Measurements from ENCODE around the gene PRRT4. TPM values are rescaled to one million over a fixed set of nuclear protein-coding genes. Genes with fewer than 3 reads are reported as not detected.

The PRRT4 gene
- total and polyA plus RNA-seq, 2 experiments from 2014 or later, result 0.55 to 0.56 TPM

DNA sequence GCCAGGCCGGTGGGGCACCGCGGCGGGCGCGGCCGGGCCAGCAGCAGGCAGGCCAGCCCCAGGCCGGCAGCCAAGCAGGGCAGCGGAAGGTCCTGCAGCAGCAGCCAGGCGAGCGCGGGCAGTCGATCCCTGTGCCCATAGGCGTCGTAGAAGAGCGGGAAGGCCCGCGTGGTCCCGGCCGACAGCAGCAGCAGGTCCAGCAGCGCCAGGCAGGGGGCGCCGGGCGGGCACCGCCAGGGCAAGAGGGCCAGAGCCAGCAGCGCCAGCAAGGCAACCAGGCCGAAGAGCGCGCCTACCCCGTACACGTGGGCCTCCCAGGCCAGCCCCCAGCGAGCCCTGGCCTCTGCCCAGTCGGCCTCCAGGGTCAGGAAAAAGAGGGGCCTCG, 9.3 kb downstream of the PRRT4 start (continued):
- TF ChIP-seq POLR2AphosphoS5 (IDR thresholded peaks at IDR 0.05; ENCODE audit: low read depth), result no peak
- no peak for TF ChIP-seq NANOG (IDR thresholded peaks at IDR 0.05; ENCODE audit: borderline replicate concordance)
- no peak for TF ChIP-seq EZH2 (IDR thresholded peaks at IDR 0.05; ENCODE audit: low read depth, unreplicated experiment)
- no peak for TF ChIP-seq STAT1 (IDR thresholded peaks at IDR 0.05; ENCODE audit: unreplicated experiment)
- no peak for TF ChIP-seq ZNF331 (CRISPR knock-in tag; IDR thresholded peaks at IDR 0.05; ENCODE audit: low read depth)

DNA sequence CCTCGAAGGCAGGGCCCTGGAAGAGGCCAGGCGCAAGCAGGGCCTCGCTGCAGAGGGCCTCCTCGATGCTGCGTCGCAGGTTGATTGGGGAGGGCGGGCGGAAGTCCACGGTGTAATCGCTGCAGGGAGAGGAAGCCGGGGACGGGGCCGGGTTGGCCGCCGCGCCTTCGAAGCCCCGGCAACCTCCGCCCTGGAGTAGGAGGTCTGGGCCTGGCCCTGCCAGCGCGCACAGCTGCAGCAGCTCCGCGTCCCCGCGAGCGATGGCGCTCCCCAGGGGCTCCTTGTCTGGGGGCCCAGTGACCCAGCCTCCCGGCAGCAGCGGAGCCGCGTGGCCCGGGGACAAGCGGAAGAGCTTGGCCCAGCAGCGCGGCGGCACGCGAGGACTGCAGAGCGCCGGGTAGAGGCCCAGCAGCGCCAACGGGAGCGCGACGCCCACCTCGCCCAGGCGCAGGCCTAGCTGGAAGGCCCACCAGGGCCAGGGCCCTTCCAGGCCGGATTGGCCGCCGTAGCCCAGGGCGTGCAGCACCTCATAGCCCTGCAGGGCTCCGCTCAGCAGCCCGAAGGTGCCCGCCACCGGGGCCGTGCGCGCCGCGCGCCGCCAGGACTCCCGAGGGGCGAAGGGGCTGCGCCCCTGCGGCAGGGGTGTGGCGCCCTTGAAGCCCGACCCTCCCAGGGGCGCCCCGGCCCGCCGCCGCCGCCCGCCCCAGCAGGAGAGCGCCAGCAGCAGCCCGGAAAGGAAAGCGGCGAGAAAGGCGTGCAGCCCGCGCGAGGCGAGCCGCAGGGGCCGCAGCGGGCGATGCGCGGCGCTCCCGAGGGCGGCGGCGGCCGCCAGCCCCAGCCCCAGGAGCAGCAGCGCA, 10.0 kb downstream of the PRRT4 start:
- Histone ChIP-seq H3K4me1 (ENCODE audit: insufficient read depth) (peaks cover 4% of the 10 kb centered on the region; the same call in 1 of the 2 replicates), H3K4me3 (peak overlapping the region; percentile 46; the same call in 1 of the 2 replicates), H3F3A (replicated peaks; ENCODE audit: low read depth) (no peaks in the 10 kb centered on the region), H3K27me3 (ENCODE audit: insufficient read depth) (peaks cover 84% of the 10 kb centered on the region), H3K79me2 (replicated peaks; ENCODE audit: insufficient read depth) (no peaks in the 10 kb centered on the region), H3K9me2 (ENCODE audit: insufficient read depth) (no peaks in the 10 kb centered on the region), H3K36me3 (ENCODE audit: insufficient read depth) (no peaks in the 10 kb centered on the region), H3K4me2 (peak overlapping the region; percentile 55; the same call in 1 of the 2 replicates), H4K20me1 (replicated peaks; ENCODE audit: insufficient read depth) (no peaks in the 10 kb centered on the region), H2AFZ (peak overlapping the region; percentile 97), H3K27ac (ENCODE audit: low read depth) (no peak overlapping the region)
- peak; percentile 65 for DNase-seq (ENCODE audit: low spot score)
- Mint-ChIP-seq H3K27me3 (ENCODE audit: insufficient read depth, low read depth, poor library complexity) (peaks cover 47% of the 10 kb centered on the region), H3K9me3 (no peaks in the 10 kb centered on the region; the same call in 2 of the 3 replicates), H3K27ac (no peak overlapping the region), H3K36me3 (ENCODE audit: low read depth) (no peaks in the 10 kb centered on the region), H3K4me1 (peaks cover 8% of the 10 kb centered on the region), H3K4me3 (no peak overlapping the region; the same call in 2 of the 3 replicates)
- ATAC-seq, result peak; percentile 55
- TF ChIP-seq EZH2phosphoT487 (IDR thresholded peaks at IDR 0.05; ENCODE audit: unreplicated experiment) (no peak), JUNB (IDR thresholded peaks at IDR 0.05; ENCODE audit: unreplicated experiment) (no peak), EZH2 (IDR thresholded peaks at IDR 0.05; ENCODE audit: low read depth, unreplicated experiment) (peak; percentile 40), POLR2AphosphoS5 (IDR thresholded peaks at IDR 0.05; ENCODE audit: low read depth) (no peak), STAT1 (IDR thresholded peaks at IDR 0.05; ENCODE audit: unreplicated experiment) (no peak), CREB1 (CRISPR knock-in tag; IDR thresholded peaks at IDR 0.05; ENCODE audit: low read depth) (peak; percentile 35; the same call in 1 of the 2 replicates)
- TF ChIP-seq, protein P1, sequence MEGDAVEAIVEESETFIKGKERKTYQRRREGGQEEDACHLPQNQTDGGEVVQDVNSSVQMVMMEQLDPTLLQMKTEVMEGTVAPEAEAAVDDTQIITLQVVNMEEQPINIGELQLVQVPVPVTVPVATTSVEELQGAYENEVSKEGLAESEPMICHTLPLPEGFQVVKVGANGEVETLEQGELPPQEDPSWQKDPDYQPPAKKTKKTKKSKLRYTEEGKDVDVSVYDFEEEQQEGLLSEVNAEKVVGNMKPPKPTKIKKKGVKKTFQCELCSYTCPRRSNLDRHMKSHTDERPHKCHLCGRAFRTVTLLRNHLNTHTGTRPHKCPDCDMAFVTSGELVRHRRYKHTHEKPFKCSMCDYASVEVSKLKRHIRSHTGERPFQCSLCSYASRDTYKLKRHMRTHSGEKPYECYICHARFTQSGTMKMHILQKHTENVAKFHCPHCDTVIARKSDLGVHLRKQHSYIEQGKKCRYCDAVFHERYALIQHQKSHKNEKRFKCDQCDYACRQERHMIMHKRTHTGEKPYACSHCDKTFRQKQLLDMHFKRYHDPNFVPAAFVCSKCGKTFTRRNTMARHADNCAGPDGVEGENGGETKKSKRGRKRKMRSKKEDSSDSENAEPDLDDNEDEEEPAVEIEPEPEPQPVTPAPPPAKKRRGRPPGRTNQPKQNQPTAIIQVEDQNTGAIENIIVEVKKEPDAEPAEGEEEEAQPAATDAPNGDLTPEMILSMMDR (conservative IDR thresholded peaks at IDR 0.05; ENCODE audit: low read depth in 2 of 2), result no peak
- TF ChIP-seq, protein P2, sequence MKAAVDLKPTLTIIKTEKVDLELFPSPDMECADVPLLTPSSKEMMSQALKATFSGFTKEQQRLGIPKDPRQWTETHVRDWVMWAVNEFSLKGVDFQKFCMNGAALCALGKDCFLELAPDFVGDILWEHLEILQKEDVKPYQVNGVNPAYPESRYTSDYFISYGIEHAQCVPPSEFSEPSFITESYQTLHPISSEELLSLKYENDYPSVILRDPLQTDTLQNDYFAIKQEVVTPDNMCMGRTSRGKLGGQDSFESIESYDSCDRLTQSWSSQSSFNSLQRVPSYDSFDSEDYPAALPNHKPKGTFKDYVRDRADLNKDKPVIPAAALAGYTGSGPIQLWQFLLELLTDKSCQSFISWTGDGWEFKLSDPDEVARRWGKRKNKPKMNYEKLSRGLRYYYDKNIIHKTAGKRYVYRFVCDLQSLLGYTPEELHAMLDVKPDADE (IDR thresholded peaks at IDR 0.05), result no peak
- TF ChIP-seq, protein P3, sequence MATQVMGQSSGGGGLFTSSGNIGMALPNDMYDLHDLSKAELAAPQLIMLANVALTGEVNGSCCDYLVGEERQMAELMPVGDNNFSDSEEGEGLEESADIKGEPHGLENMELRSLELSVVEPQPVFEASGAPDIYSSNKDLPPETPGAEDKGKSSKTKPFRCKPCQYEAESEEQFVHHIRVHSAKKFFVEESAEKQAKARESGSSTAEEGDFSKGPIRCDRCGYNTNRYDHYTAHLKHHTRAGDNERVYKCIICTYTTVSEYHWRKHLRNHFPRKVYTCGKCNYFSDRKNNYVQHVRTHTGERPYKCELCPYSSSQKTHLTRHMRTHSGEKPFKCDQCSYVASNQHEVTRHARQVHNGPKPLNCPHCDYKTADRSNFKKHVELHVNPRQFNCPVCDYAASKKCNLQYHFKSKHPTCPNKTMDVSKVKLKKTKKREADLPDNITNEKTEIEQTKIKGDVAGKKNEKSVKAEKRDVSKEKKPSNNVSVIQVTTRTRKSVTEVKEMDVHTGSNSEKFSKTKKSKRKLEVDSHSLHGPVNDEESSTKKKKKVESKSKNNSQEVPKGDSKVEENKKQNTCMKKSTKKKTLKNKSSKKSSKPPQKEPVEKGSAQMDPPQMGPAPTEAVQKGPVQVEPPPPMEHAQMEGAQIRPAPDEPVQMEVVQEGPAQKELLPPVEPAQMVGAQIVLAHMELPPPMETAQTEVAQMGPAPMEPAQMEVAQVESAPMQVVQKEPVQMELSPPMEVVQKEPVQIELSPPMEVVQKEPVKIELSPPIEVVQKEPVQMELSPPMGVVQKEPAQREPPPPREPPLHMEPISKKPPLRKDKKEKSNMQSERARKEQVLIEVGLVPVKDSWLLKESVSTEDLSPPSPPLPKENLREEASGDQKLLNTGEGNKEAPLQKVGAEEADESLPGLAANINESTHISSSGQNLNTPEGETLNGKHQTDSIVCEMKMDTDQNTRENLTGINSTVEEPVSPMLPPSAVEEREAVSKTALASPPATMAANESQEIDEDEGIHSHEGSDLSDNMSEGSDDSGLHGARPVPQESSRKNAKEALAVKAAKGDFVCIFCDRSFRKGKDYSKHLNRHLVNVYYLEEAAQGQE (IDR thresholded peaks at IDR 0.05; ENCODE audit: unreplicated experiment), result no peak
